ENCODE results near the gene EIF1. TPM values are rescaled to one million over a fixed set of nuclear protein-coding genes. Genes with fewer than 3 reads are reported as not detected.
A peak's percentile ranks its signal among the peaks of the same experiment; 100 is the strongest.

Gene EIF1
- total RNA-seq, 1 experiment from 2014 or later: 1,082 TPM

DNA sequence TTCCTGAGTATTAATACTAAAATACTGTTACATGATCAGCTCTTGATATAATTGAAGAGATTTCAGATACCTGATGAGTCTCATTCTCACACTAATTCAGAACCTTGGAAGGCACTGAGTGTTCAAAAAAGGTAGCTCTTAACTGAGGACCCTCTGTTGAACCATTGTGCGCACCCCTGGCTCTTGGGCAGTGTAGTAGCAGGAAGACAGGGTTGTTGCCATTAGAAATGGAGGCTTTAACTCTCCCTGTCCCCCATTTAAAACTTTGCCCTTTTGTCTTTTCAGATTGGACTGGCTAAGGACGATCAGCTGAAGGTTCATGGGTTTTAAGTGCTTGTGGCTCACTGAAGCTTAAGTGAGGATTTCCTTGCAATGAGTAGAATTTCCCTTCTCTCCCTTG lies 1.8 kb downstream of the EIF1 start:
- peak overlapping the region; percentile 99 for H3K9ac ChIP-seq (ENCODE audit: low read length)
- peak overlapping the region; percentile 85 for H3K4me2 ChIP-seq (ENCODE audit: low read length)
- DNase-seq (ENCODE audit: low read depth, low spot score) (no peak), ATAC-seq (no peak)
- no peaks in the 10 kb centered on the region for H3K9me2 ChIP-seq (ENCODE audit: insufficient read depth)
- H3K27me3 ChIP-seq (ENCODE audit: insufficient read depth, low read length): no peaks in the 10 kb centered on the region
- TF ChIP-seq, protein P1, sequence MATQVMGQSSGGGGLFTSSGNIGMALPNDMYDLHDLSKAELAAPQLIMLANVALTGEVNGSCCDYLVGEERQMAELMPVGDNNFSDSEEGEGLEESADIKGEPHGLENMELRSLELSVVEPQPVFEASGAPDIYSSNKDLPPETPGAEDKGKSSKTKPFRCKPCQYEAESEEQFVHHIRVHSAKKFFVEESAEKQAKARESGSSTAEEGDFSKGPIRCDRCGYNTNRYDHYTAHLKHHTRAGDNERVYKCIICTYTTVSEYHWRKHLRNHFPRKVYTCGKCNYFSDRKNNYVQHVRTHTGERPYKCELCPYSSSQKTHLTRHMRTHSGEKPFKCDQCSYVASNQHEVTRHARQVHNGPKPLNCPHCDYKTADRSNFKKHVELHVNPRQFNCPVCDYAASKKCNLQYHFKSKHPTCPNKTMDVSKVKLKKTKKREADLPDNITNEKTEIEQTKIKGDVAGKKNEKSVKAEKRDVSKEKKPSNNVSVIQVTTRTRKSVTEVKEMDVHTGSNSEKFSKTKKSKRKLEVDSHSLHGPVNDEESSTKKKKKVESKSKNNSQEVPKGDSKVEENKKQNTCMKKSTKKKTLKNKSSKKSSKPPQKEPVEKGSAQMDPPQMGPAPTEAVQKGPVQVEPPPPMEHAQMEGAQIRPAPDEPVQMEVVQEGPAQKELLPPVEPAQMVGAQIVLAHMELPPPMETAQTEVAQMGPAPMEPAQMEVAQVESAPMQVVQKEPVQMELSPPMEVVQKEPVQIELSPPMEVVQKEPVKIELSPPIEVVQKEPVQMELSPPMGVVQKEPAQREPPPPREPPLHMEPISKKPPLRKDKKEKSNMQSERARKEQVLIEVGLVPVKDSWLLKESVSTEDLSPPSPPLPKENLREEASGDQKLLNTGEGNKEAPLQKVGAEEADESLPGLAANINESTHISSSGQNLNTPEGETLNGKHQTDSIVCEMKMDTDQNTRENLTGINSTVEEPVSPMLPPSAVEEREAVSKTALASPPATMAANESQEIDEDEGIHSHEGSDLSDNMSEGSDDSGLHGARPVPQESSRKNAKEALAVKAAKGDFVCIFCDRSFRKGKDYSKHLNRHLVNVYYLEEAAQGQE (IDR thresholded peaks at IDR 0.05; ENCODE audit: low read depth): no peak
- TF ChIP-seq SIN3A (IDR thresholded peaks at IDR 0.05; ENCODE audit: low read depth): no peak
- TF ChIP-seq FOSL1 (IDR thresholded peaks at IDR 0.05; ENCODE audit: low read depth): no peak
- TF ChIP-seq CBX3 (IDR thresholded peaks at IDR 0.05; ENCODE audit: low read depth): no peak
- no peak for TF ChIP-seq CEBPB (IDR thresholded peaks at IDR 0.05; ENCODE audit: low read depth)
- no peak for TF ChIP-seq EZH2 (IDR thresholded peaks at IDR 0.05)
- no peak for TF ChIP-seq RAD21 (IDR thresholded peaks at IDR 0.05; ENCODE audit: low read depth)
- no peak for TF ChIP-seq EZH2phosphoT487 (IDR thresholded peaks at IDR 0.05; ENCODE audit: borderline replicate concordance)
- TF ChIP-seq TCF7L2 (IDR thresholded peaks at IDR 0.05; ENCODE audit: borderline replicate concordance, extremely low read depth, insufficient read depth, insufficient read length): no peak
- TF ChIP-seq SP1 (IDR thresholded peaks at IDR 0.05; ENCODE audit: low read depth): no peak
- TF ChIP-seq YY1 (IDR thresholded peaks at IDR 0.05; ENCODE audit: extremely low read depth, insufficient replicate concordance, low read depth, low read length): no peak
- no peak for TF ChIP-seq CTCF (IDR thresholded peaks at IDR 0.05 in 2 of 3, conservative IDR thresholded peaks at IDR 0.05 in 1 of 3; ENCODE audit: borderline replicate concordance in 1 of 3, insufficient read depth in 1 of 3, low read depth in 2 of 3, low read length in 2 of 3)
- TF ChIP-seq, protein P2, sequence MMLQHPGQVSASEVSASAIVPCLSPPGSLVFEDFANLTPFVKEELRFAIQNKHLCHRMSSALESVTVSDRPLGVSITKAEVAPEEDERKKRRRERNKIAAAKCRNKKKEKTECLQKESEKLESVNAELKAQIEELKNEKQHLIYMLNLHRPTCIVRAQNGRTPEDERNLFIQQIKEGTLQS (IDR thresholded peaks at IDR 0.05): no peak
- RAD21 ChIA-PET (ENCODE audit: low non-redundant PET in 1 of 2, low total read pairs in 2 of 2, uncharacterized antibody in 2 of 2, unreplicated experiment in 2 of 2): no interaction called here
- H3K79me2 ChIP-seq (ENCODE audit: insufficient read depth, low read length): peaks cover 28% of the 10 kb centered on the region
- H3K9me3 ChIP-seq (ENCODE audit: control insufficient read depth in 1 of 2, insufficient read depth in 1 of 2, low read depth in 1 of 2, low read length in 2 of 2): no peaks in the 10 kb centered on the region
- intact Hi-C loops (cut with micrococcal nuclease): no loop called here
- H3K27ac ChIP-seq (ENCODE audit: low read depth, low read length): peak overlapping the region; percentile 97; the same call in 1 of the 2 replicates
- peaks cover 21% of the 10 kb centered on the region for H4K20me1 ChIP-seq (ENCODE audit: insufficient read depth)
- peaks cover 10 to 17% of the 10 kb centered on the region in 2 experiments for H3K4me1 ChIP-seq (ENCODE audit: control insufficient read depth in 1 of 2, insufficient read depth in 2 of 2, low read length in 2 of 2)
- peak overlapping the region; percentile 72 to 93 for H3K4me3 ChIP-seq (replicated peaks in 1 of 2; ENCODE audit: low read depth in 1 of 2, low read length in 2 of 2)
- CTCF ChIA-PET: interaction anchor here (1.3 to 1.5 kb wide), 2 partner anchors 121 to 141 kb away, joined by 3 read pairs; no protein-coding TSS in a partner anchor
- H3K36me3 ChIP-seq (ENCODE audit: control insufficient read depth in 1 of 2, insufficient read depth in 2 of 2, low read length in 2 of 2): peaks cover 30 to 41% of the 10 kb centered on the region in 2 experiments
- no TSS peak for BruUV-seq (replicated peaks)
- POLR2A ChIA-PET: interaction anchor here (0.6 to 4.1 kb wide), 7 partner anchors 11 to 164 kb away, joined by 3 to 112 read pairs (median 17); partner anchors contain the start of genes JUP and KRT19
- no peak overlapping the region for H2AFZ ChIP-seq (ENCODE audit: low read depth, low read length, poor library complexity, severe bottlenecking)

All from HCT116 (cell line).